Natural killer cell (primary cell): ENCODE data around the gene IFNG. TPM values are rescaled to one million over a fixed set of nuclear protein-coding genes. Genes with fewer than 3 reads are reported as not detected.

Experiments used
- ATAC-seq, 3 donors: fragments of 150-1000 bp in 2 of 3; fragments of 200-7000 bp in 1 of 3; cut with Tn5 transposase; 1 replicate in 1 of 3; 2 replicates in 2 of 3; pipeline ENCODE4 v1.10.0; 2021; ENCODE audit warnings: mild to moderate bottlenecking in 2 of 3, moderate library complexity in 2 of 3
- DNase-seq, 2 donors: peaks; one replicate each; pipeline versions ENCODE4 v3.0.0 to v3.0.0-alpha.2; 2013 to 2021; ENCODE audit warnings: mixed read lengths in 1 of 2
- H3K27ac ChIP-seq: one replicate; pipeline ENCODE4 v1.5.1; 2013; ENCODE audit warnings: mild to moderate bottlenecking, low read length
- H3K27me3 ChIP-seq: one replicate; pipeline ENCODE4 v1.6.1; 2013; ENCODE audit warnings: low read length; ENCODE audit not compliant: control insufficient read depth, insufficient read depth
- H3K36me3 ChIP-seq: one replicate; pipeline ENCODE4 v1.6.1; 2013; ENCODE audit warnings: low read length; ENCODE audit not compliant: control insufficient read depth, insufficient read depth
- H3K4me1 ChIP-seq: one replicate; pipeline ENCODE4 v1.6.1; 2013; ENCODE audit warnings: low read length; ENCODE audit not compliant: control insufficient read depth, insufficient read depth
- H3K4me3 ChIP-seq: one replicate; pipeline ENCODE4 v1.5.1; 2013; ENCODE audit warnings: low read length
- H3K9me3 ChIP-seq: one replicate; pipeline ENCODE4 v1.6.1; 2013; ENCODE audit warnings: low read length; ENCODE audit not compliant: control insufficient read depth, insufficient read depth
- H3K27ac Mint-ChIP-seq, 2 donors: one replicate each; pipeline ENCODE4 v1.8.0; 2022; ENCODE audit warnings: mild to moderate bottlenecking in 2 of 2, mixed read lengths in 2 of 2, moderate library complexity in 1 of 2
- H3K27me3 Mint-ChIP-seq, 2 donors: one replicate each; pipeline ENCODE4 v1.8.0; 2022; ENCODE audit warnings: low read depth in 2 of 2, mixed read lengths in 2 of 2
- H3K36me3 Mint-ChIP-seq: one replicate; pipeline ENCODE4 v1.8.0; 2022; ENCODE audit warnings: mixed read lengths
- H3K4me1 Mint-ChIP-seq, 2 donors: one replicate each; pipeline ENCODE4 v1.8.0; 2022; ENCODE audit warnings: mixed read lengths in 2 of 2
- H3K4me3 Mint-ChIP-seq: one replicate; pipeline ENCODE4 v1.8.0; 2022; ENCODE audit warnings: mild to moderate bottlenecking, moderate library complexity, mixed read lengths
- H3K9me3 Mint-ChIP-seq, 2 donors: one replicate each; pipeline ENCODE4 v1.8.0; 2022; ENCODE audit warnings: mixed read lengths in 2 of 2
- CTCF ChIP-seq: fragments of 200-600 bp; IDR thresholded peaks from one replicate; pipeline ENCODE4 v1.8.0; 2022; ENCODE audit warnings: antibody characterized with exemption
- WGBS: methylation state at CpG from one replicate; pipeline ENCODE4 v1.1.7; 2013; ENCODE audit warnings: missing lambda C conversion rate; ENCODE audit not compliant: insufficient coverage; 5-methylcytosine and 5-hydroxymethylcytosine counted together
- intact Hi-C: fragments of 100-400 bp; cut with micrococcal nuclease; formaldehyde crosslinking; loops from one replicate; pipeline ENCODE4 v1.14.2; 2022
- total RNA-seq, 4 donors: library from RNA; stranded (reverse); fragments of 120-200 nt in 1 of 4; gene quantifications; one replicate each; pipeline versions ENCODE4 v1.2.3 to v1.2.4, GENCODE V29; 2013 to 2022

The IFNG gene
- total RNA-seq, 3 donors from 2014 or later (not counting 1 experiment from before 2014, with no cell fraction given): 66.5 to 248 (median 124) TPM

DNA sequence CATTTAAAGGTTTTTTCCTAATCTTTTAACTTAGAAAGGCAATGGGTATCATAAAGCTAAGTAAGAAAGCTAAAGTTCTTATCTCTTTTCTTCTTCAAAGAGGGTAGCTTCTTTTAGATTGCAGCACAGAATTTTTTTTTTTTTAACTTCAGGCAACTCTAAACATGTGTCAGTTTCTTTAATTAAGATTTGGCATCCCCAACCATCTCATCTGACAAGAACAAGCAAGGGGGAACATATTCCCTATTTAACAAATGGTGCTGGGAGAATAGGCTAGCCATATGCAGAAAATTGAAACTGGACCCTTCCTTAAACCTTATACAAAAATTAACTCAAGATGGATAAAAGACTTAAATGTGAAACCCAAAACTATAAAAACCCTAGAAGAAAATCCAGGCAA, 14.3 kb upstream of the IFNG start:
- Mint-ChIP-seq H3K36me3 (no peaks in the 10 kb centered on the region), H3K27ac (no peak overlapping the region), H3K9me3 (no peaks in the 10 kb centered on the region), H3K4me3 (no peak overlapping the region), H3K4me1 (peaks cover 22 to 31% of the 10 kb centered on the region in 2 donors), H3K27me3 (no peaks in the 10 kb centered on the region)
- TF ChIP-seq CTCF: no peak
- H3K27ac ChIP-seq: no peak overlapping the region
- H3K36me3 ChIP-seq: no peaks in the 10 kb centered on the region
- ATAC-seq (no peak), DNase-seq (no peak)
- no peaks in the 10 kb centered on the region for H3K27me3 ChIP-seq
- no peak overlapping the region for H3K4me3 ChIP-seq
- peaks cover 15% of the 10 kb centered on the region for H3K4me1 ChIP-seq
- intact Hi-C loops: no loop called here
- no peaks in the 10 kb centered on the region for H3K9me3 ChIP-seq

DNA sequence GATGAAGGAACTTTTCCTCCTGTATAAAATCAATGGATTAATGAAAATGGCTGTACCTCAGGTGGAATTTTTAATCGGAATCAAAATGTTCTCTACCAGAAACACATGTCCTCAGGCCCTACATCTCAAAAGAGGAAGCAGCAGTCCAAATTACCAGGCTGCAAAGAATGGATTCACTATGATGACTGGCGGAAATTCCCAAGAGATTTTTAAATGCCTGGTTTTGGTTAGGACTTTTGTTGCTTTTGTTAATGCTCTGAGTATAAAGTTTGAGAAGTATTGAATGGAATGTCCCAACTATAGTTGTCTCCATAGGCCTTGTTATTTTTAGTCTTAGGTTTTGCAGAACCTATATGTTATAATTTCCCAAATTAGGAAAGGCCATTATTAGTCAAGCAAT, 11.2 kb upstream of the IFNG start:
- Histone ChIP-seq H3K27me3 (no peaks in the 10 kb centered on the region), H3K4me3 (no peak overlapping the region), H3K36me3 (no peaks in the 10 kb centered on the region), H3K9me3 (no peaks in the 10 kb centered on the region), H3K4me1 (peaks cover 6% of the 10 kb centered on the region), H3K27ac (no peak overlapping the region)
- H3K27me3 Mint-ChIP-seq: no peaks in the 10 kb centered on the region
- 93% methylated on average over 2 of the region's 2 CpGs for WGBS
- intact Hi-C loops: no loop called here
- ATAC-seq (no peak), DNase-seq (no peak)
- peaks cover 15 to 20% of the 10 kb centered on the region in 2 donors for H3K4me1 Mint-ChIP-seq
- no peak overlapping the region for H3K4me3 Mint-ChIP-seq
- TF ChIP-seq CTCF: no peak
- no peak overlapping the region for H3K27ac Mint-ChIP-seq
- H3K9me3 Mint-ChIP-seq: no peaks in the 10 kb centered on the region
- no peaks in the 10 kb centered on the region for H3K36me3 Mint-ChIP-seq

DNA sequence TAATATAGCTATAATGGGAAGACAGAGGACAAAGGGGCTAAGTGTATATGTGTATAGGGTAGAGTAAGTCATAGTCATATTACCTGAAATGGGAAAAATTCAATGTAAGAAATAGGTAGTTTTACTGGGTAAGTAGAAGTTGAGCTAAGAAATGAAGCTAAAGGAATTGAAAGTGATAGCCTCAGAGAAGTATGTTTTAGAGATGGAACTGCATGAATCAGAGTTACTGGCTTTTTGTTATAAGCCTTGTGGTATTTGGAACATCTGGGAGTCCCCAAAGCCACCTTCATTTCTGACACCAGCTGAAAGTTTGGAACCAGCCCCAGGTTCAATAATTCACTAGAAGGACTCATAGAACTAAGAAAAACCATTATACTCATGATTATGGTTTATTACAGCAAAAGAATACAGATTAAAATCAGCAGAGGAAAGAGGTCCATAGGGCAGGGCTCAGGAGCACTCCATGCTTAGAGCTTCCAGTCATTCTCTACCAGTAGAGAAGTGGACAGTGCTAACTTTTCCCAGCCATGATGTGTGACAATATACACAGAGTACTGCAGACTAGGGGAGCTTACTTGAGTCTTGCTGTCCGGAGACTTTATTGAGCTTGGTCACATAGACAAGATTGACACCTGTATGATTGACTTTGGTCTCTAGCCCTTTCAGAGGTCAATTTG, 9.8 kb upstream of the IFNG start:
- TF ChIP-seq CTCF: no peak
- ATAC-seq (no peak), DNase-seq (no peak)
- intact Hi-C loops: no loop called here
- H3K4me1 ChIP-seq: no peaks in the 10 kb centered on the region
- no peaks in the 10 kb centered on the region for H3K36me3 ChIP-seq
- H3K27ac Mint-ChIP-seq: no peak overlapping the region
- no peaks in the 10 kb centered on the region for H3K27me3 Mint-ChIP-seq
- no peaks in the 10 kb centered on the region for H3K9me3 ChIP-seq
- 100% methylated on average over 1 of the region's 1 CpG for WGBS
- no peaks in the 10 kb centered on the region for H3K27me3 ChIP-seq
- H3K4me1 Mint-ChIP-seq: peaks cover 4 to 11% of the 10 kb centered on the region in 2 donors
- H3K4me3 Mint-ChIP-seq: no peak overlapping the region
- no peaks in the 10 kb centered on the region for H3K36me3 Mint-ChIP-seq
- no peak overlapping the region for H3K4me3 ChIP-seq
- no peak overlapping the region for H3K27ac ChIP-seq
- H3K9me3 Mint-ChIP-seq: no peaks in the 10 kb centered on the region

DNA sequence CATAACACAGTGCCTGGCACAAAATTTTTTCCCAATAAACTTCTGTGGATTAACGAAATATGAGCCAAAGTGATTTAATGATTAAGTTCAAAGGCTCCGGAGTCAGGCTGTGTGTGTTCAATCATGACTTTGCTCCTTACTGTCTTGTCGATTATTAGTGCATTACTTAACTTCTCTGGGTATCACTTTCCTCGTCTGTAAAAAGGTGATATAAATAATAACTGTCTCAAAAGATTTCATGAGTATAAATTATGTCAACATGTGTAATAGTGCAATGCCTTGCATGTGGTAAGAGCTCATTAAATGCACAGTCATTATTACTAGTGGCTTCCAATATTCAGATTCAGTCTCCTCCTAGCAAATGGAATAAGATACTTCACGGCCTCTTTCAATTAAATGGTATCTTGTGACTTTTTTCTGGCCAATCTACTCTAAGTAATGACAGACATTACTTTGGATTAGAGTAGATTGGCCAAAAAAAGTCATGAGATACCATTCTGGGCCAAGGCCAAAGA, 6.8 kb upstream of the IFNG start:
- Histone ChIP-seq H3K27ac (no peak overlapping the region), H3K36me3 (no peaks in the 10 kb centered on the region), H3K27me3 (no peaks in the 10 kb centered on the region), H3K9me3 (no peaks in the 10 kb centered on the region), H3K4me3 (no peak overlapping the region), H3K4me1 (peaks cover 6% of the 10 kb centered on the region)
- no peak for TF ChIP-seq CTCF
- no peaks in the 10 kb centered on the region for H3K27me3 Mint-ChIP-seq
- no peaks in the 10 kb centered on the region for H3K9me3 Mint-ChIP-seq
- ATAC-seq (no peak), DNase-seq (no peak)
- 96% methylated on average over 2 of the region's 5 CpGs for whole genome bisulfite sequencing
- no peaks in the 10 kb centered on the region for H3K36me3 Mint-ChIP-seq
- intact Hi-C loops: no loop called here
- no peak overlapping the region for H3K27ac Mint-ChIP-seq
- peaks cover 23% of the 10 kb centered on the region in 2 donors for H3K4me1 Mint-ChIP-seq
- H3K4me3 Mint-ChIP-seq: no peak overlapping the region
